GM19452 (cell line): ENCODE results near the gene ENPP7.

Experiments used
- ATAC-seq: cut with Tn5 transposase; IDR thresholded peaks from one replicate; pipeline ENCODE4 v1.9.1; 2021; ENCODE audit not compliant: unreplicated experiment

The ENPP7 gene

DNA sequence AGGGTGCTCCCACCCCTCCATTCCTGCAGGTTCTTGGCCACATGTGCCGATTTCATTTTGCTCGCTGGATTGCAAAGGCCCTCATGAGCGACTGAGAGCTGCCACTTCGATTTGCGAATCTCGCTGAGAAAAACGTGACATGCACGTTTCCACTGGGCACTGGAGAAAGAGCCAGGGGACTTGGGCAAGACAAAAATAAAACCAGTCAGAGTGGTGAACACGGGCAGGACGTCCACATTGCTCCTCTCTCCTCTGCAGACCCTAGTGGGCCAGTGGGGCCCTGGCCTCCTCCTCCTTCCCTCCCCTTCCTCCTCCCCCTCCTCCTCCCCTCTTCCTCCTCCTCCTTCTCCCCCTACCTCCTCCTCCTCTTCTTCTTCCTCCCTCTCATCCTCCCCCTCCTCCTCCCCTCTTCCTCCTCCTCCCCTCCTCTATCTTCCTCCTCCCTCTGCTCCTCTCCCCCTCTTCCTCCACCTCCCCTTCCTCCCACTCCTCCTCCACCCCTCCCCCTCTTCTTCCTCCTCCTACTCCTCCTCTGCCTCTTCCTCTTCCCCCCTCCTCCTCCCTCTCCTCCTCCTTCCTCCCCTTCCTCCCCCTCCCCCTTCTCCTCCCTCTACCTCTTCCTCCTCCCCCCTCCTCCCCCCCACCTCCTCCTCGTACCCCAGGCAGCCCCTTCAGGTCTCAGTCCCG is 28.1 kb upstream of the ENPP7 start:
- ATAC-seq: no peak

DNA sequence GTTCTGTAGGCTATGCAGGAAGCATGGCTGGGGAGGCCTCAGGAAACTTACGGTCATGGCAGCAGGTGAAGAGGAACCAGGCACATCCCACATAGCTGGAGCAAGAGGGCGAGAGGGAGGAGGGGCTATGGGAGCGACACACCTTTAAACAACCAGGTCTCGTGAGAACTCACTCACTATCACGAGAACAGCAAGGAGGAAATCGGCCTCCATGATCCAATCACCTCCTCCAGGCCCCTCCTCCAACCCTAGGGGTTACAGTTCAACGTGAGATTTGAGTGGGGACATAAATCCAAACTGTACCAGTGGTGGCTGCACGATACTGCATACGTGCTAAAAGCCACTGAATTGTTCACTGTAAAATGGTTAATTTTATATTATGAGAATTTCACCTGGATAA is 26.1 kb upstream of the ENPP7 start:
- ATAC-seq: no peak

DNA sequence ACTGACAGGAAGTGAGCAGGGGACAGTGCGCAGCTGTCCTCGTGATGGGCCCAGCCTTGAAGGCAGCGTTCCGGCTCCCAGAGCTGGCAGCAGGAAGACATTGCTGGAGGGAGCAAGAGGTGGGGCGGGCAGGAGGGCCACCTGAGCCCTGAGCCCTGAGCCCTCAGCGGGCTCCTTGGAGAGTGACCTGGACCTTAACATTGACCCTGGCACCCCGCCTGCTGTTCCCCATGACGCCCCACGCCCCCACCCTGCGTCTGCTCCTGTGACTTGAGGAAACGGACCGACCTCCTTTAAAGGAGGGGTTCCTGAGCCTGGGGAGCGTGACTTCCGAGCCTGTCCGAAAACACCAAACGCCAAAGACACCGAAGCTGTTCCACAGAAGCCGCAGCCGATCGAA is 25.1 kb upstream of the ENPP7 start:
- no peak for ATAC-seq

DNA sequence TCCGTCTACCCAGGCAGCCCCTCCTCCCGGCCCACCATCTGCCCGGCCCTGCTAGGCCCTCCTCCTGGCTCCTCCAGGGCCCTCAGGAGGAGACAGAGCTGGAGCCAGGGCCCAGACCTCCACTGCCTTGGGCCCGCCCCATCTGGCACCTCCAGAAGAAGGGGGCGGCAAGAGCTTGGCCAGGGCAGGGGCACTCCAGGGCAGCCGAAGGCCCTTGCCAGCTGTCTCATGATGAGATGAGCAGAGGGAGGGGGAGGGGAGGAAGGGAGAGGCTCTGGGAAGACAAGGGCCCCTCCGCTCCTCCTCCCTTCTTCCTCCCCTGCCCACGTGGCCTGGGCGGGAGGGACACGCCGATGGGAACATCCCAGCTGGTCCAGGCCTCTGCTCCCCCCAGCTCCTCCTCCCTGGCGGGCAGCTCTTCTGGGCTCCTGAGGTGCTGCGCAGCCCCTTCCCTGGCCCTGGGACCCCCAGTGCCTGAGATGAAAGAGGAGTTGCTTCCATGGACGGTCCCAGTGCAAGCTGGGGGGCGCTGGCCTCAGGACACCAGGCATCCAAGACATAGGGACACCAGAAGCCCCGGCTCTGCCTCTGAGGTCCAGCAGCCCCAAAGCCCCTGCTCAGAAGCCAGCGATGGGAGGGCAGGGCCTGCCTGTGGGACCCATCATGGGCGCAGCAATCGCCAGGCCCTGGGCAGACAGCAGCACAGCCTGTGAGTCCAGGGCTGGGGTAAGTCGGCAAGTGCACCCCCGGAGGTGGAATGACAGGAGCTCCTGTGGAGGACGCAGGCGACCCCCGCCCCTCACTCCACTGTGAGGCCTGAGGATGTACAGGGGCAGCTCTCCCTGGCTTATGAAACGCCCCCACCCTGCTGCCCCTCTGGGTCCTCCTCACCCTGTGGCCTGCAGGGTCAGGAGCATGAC is 23.6 kb upstream of the ENPP7 start:
- no peak for ATAC-seq

DNA sequence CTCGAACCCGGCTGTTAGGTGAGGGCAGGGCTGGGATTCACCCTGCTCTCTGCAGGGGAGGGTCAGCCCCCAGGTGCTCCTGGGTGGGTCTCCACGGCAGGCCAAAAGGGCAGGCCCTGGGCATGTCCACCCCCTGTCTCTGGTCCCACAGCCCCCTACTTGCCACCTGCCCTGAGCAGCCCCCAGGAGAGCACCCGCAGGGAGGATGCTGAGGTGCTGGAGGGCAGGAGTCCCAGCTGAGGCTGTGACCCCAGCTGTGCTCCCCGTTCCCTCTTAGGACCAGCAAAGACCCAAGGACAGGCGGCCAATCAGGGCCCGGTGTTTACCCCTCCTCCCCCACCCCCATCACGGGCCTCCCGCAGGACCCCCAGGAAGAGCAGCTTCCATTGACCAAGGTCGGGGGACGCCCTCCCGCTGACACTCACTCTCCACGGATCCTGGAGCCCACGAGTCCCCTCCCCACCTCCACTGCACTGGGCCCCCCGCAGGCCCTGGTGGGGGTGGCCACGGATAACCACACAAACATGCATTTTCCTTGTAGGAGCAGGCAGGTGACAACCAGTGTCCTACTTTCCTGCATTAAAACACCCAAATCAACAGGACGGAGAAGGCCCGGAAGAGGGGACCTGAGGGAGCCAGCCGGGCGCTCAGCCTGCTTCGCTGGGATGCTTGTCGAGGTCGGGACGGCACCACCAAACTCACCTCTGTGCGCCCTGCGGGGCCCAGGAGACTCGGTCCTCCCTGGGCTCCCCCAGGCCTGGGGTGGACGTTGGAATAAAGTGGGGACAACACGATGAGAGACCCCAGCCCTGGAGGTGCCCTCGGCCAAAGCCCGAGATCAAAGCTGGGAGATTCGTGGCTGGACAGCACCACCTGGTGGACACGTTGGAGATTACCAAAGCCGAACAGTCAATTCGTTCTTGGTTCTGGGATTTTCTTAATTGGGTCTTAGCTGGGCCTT is 22.5 kb upstream of the ENPP7 start:
- no peak for ATAC-seq

DNA sequence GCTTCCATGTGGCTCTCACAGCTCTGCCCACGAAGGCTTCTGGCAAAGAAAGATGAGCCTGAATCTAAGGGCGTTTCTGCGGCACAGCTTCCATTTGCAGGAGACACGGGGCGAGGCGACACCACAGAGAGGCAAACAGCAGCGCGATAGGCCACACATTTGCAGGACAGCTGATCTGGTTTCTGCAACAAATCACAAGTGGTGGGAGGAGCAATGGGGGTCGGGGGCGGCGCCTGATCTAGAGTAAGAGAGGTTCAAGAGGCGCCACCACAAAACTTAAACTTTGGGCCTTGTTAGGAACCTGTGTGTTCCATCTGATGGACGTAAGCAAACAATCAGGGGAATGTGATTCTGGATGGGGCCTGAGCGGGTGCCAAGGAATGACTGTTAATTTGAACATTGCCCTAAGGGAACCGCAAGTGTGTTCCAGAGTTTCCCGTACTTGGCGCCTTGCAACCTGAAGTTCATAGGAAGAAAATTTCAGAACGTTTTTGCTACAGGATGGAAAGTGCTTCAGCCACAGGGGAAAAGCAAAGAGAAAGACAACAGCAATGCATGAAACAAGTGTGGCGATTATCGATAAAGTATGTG is 18.9 kb upstream of the ENPP7 start:
- no peak for ATAC-seq

DNA sequence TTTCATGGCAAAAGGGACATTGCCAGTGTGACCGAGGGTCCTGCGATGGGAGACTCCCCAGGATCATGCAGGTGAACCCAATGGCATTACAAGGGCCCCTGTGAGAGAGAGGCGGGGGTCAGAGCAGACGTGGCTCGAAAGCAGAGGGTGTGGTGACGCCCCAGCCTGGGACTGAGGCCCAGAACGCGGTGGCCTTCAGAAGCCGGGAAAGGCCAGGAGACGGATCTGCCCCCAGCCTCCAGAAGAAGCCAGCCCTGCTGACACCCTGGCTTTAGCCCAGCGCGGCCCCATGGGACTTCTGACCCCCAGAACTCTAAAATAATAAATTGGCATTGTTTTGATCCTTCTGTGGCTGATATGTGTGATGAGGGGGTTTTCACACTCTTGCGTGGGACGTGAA is 17.4 kb upstream of the ENPP7 start:
- ATAC-seq: no peak

DNA sequence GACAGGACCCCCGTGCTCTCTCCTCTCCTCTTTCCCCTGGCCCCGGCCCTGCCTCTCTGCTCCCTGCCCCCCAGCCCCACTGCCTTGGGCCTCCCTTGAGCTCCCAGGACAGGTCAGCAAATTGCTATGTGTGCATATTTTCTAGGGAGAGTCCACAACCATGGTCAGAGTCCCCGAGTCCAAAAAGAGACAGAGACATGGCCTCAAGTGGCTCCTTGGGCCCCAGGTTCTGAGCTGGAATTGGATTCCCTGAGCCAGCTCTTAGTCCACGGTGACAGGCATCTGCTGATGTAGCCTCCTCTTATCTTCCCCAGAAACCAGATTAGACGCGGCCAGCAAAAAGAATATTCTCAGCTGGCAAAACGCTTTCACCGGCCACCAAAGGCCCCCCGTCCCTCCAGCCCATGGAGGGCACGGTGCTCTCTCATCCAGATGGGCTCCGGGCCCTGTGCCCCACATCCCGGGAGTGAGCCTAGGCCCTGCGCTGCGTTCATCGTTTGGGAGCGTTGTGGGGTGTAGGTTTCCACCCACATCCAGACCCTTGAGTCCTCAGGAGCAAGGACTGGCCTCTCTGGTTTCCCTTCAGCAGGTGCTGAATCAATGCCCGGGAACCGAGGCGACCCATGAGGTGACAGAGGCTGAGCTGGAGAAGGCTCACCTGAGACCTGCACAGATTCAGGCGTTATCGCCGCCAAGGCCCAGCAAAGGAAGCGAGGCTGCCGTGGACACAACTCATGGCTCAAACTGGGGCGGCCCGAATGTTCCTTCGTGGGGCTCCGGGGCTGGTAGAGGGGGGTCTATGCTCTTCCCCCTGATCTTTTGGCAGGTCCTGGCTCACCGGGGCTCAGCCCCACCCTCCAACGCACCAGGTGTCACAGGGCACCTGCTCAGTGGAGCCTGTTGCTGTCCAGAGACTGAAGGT is 16.3 kb upstream of the ENPP7 start:
- ATAC-seq: no peak

DNA sequence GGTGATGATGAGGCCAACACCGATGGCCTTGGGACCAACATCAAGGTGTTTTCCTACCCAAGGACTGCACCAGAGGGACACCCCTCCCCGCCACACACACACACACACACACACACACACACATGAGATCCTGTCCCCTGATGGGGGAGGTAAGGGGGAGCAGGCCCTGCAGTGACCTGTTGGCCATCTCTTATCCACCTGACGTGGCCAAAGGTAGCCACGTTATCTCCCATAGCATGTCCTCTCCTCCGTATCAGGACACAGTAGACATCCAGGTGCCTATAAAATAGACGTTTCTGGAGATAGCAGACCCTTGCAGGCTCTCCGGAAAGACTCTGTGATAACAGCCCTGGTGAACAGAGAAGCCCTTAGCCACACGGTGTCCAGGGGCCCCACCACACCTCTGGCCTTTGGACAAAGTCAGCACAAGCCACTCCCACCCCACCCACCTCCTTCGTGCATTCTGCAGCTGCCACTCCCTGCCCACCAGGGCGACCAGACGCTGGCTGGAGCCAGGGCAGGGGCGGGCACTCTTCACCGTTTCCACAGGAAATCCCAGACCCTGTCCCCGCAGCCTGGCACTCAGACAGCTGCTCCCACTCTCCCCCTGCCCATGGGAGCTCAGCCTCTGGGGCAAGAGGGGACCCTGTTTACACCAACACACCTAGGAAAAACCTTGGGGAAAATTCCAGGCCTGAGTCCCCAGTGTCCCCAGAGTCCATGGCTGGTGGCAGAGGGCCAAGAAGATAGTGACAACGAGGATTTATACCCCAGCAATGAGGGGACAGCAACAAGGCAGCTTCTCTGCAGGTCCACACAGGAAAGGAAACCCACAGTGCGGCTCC is 15.4 kb upstream of the ENPP7 start:
- ATAC-seq: no peak

DNA sequence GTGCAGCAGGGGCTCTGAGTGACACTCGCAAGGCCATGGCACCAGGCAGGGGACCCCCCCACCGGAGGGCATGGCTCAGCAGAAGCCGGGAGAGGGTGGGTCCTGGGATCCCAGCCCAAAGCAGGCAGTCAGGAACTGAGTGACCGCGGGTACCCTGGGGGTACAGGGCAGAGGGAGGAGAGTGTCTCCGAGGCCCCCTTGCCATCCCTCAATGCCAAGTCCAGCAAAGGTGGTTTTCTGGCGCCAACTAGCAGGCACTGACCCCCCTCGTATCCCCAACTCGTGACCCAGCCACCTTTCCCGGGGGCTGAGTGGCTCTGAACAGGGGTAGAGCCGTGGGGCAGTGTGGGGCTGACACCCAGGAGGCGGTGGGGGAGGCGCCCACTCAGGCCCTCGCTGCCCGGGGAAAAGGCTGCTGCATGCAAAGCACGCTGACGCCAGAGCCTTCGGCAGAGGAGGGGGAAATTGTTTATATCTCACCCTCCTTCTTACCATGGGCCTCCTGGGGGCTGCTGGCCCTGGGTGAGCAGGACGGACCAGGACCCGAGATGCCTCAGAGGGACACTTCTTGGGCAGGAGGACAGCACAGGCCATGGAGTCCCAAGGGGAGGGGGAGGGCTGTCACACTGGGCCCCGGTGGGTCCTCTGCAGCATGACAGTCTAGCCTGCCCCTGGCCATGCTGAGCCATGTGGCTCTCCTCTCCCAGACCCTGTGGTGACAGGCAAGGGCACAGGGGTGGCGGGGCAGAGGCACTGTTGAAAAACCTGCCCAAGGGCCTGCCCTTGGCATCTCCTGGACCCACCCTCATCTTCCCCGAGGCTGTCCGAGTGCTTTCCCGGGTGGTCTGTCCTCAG is 14.6 kb upstream of the ENPP7 start:
- ATAC-seq: no peak

DNA sequence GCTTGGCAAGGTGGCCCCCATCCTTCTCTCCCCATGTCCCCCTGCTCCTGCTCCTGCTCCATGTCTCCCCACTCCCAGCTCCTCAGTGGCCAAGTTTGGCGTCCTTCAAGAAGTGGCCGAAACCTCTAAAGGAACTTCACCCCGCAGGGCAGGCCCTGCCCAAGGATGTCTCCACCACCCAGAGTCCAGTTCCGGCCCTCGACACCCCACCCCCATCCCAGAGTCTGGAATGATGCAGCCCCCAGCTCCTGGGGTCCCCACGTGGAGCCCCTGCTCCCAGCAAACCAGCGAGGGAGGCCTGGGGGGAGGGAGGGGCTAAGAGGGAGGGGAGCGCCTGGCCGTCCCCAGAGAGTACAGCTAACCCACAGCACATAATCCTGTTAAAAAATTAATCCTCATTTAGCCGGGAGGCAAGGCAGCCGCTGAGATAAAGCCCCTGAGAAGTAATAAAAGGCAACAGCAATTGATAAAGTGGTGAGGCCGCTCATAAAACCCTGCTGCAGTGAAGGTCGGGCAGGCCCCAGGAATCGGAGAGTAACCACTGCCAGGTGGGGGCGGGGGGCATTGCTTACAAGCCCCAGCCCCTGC is 9.9 kb upstream of the ENPP7 start:
- no peak for ATAC-seq

DNA sequence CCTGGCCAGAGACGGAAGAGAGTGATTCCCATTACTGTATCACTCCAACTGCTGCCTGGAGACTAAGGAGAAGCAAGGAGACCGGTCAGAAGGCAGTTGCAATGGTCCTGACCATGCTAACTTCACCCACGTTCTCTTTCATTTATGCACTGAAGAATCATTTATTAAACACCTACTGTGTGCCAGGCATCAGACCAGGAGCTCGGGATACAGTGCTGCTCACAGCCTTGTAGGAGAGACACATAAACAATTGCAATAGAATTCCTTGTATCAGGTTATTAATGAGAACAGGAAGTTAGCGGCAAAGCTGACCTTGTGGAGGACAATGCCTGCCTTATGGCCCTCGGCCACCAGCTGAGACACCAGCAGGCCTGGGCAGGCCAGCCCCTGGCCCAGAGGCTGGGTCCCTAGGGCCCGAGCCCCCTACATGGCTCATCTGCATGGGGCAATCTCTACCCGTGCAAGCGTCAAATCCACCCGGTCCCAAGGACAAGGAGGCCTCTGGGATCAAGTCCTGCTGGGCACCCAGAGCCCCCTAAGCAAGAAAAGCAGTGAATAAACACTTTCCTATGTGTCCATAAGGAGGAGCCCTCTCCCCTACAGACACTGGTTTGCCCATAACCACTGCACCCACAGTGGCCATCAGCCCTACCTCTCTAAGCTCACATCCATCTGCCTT is 8.6 kb upstream of the ENPP7 start:
- ATAC-seq: no peak

DNA sequence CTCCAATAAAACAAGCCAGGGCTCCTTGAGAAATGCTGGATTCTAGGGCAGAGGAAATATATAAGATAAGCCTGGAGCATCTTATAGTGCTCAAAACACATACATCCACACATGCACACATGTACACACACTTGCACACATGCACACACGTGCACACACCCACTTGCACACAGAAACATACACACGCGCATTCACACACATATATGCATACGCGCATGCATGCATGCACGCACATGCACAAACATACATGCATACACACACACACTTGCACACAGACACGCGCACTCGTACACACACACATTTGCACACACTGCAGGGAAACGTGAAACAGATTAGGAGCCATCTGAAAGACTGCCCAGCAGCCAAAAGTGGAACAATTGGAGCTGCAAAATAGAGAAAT is 8.0 kb upstream of the ENPP7 start:
- no peak for ATAC-seq

DNA sequence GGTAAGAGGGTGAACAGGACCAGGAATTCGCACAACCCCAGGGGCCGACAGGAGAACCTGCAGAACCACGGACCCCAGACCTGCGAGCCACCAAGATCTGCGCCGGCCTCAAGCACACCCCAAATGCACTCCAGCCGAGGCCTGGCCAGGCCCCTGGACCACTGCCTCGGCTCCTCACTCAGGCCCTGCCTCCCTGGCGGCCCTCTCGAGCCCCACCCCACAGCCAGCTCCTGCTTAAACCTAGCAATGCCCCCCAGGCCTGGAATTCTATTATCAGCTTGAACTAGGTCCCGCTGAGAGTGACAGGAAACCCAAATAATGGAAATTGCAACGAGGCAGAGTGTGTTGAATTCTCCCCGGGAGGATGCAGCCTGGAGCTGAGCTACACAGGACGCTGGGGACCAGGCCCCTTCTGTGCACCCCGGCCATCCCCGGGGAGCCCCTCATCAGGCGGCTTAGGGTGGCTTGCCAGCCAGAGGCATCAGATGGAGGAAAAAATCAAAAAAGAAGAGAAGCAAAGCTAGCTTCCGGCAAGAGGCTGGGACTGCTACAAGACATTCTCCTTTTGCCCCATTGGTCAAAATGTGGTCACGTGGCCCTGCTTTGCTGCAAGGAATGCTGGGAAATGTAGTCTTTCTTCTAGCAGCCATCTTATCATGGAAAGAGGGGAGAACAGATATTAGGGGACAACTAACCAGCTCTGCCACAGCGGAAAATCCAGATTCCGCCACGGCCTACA is 2.4 kb upstream of the ENPP7 start:
- ATAC-seq: no peak

DNA sequence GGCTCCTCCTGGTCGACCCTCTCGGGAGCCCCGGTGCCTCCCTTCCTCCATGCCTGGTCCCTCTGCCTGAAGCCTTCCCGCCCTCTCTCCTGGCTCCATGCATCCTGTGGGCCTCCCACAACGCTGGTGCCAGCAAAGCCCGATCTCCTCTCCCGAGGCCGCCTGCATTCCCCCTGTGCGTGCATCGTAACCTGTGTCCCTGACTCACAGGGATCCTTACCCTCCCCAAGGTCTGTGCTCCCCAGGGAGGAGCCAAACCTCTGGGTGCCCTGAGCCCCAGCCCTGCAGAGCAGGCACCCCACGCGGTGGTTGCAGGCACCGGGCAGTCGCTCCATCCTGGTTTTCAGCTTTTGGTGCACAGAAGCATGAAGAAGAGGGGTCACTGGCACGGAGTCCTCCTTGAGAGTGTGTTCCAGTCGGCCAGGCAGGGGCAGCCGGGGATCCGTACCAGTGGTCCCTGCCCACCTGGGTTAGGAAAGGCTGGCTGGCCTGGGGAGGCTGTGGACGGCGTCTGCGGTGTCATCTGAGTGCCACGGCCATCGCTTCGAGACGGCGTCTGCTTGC is 1.8 kb upstream of the ENPP7 start:
- no peak for ATAC-seq

DNA sequence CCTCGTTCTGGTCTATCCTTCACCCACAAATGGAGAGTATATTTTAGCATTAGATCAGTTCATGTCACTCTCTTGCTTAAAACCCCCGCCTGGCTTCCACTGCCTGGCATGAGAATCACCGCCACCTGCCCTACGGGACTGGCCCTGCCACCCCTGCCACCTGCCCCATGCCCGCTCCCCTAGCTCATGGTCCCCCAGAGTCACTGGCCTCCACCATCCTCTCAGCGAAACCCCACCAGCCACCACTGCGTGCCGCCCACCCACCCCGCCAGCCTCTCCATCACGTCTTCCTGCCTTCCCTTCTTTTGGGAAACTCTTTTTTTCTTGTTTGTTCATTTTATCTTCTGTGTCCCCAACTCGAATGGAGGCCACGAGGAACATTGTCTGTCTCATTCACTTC is 982 bp upstream of the ENPP7 start:
- no peak for ATAC-seq
